HepG2 (cell line): ENCODE data around the gene DMKN.

Source experiments
- ARHGAP35 ChIP-seq: sonication (generic); formaldehyde crosslinking; IDR thresholded peaks from 2 replicates; pipeline ENCODE4 v1.9.0; 2022; ENCODE audit warnings: mild to moderate bottlenecking, inconsistent platforms, moderate library complexity, missing genetic modification reagents, borderline replicate concordance
- ATF7 ChIP-seq, 2 experiments: fragments of 450-650 bp in 1 of 2; sonication (generic) in 1 of 2; formaldehyde crosslinking in 1 of 2; IDR thresholded peaks; 2 replicates each; pipeline versions ENCODE4 v1.4.0 to v1.6.1; 2016 to 2020; ENCODE audit warnings: antibody characterized with exemption in 1 of 2, mild to moderate bottlenecking in 1 of 2, missing genetic modification reagents in 1 of 2
- JARID2 ChIP-seq: sonication (generic); formaldehyde crosslinking; IDR thresholded peaks from 2 replicates; pipeline ENCODE4 v1.8.1; 2023; ENCODE audit warnings: missing genetic modification reagents, inconsistent platforms; ENCODE audit not compliant: insufficient replicate concordance
- JUN ChIP-seq: sonication (generic); formaldehyde crosslinking; IDR thresholded peaks from 2 replicates; pipeline ENCODE4 v1.4.0; 2020; ENCODE audit warnings: mild to moderate bottlenecking, missing genetic modification reagents
- KLF16 ChIP-seq, 2 experiments: sonication (generic) in 1 of 2; formaldehyde crosslinking in 1 of 2; IDR thresholded peaks; 2 replicates each; pipeline versions ENCODE4 v1.6.1 to v1.8.0; 2016 to 2023; ENCODE audit warnings: missing genetic modification reagents in 2 of 2, missing compliant biosample characterization in 1 of 2
- MED13 ChIP-seq: sonication (generic); formaldehyde crosslinking; IDR thresholded peaks from 2 replicates; pipeline ENCODE4 v1.5.0; 2020; ENCODE audit warnings: missing genetic modification reagents
- TBL1XR1 ChIP-seq: fragments of 150-350 bp; IDR thresholded peaks from 2 replicates; pipeline ENCODE4 v1.6.1; 2014; ENCODE audit warnings: borderline replicate concordance, low read length; ENCODE audit not compliant: partially characterized antibody
- TSC22D2 ChIP-seq: sonication (generic); formaldehyde crosslinking; IDR thresholded peaks from 2 replicates; pipeline ENCODE4 v1.5.1; 2020; ENCODE audit warnings: missing genetic modification reagents, mild to moderate bottlenecking, borderline replicate concordance
- ZNF24 ChIP-seq: fragments of 450-650 bp; IDR thresholded peaks from 2 replicates; pipeline ENCODE4 v1.6.1; 2017; ENCODE audit warnings: antibody characterized with exemption, mild to moderate bottlenecking
- TF ChIP-seq, protein P1 (sequence below): sonication (generic); formaldehyde crosslinking; IDR thresholded peaks from 2 replicates; pipeline ENCODE4 v1.5.0; 2020; ENCODE audit warnings: mild to moderate bottlenecking, missing genetic modification reagents, moderate library complexity
- TF ChIP-seq, protein P2 (sequence below): sonication (generic); formaldehyde crosslinking; IDR thresholded peaks from 2 replicates; pipeline ENCODE4 v1.8.0; 2022; ENCODE audit warnings: low read depth, missing genetic modification reagents

DNA sequence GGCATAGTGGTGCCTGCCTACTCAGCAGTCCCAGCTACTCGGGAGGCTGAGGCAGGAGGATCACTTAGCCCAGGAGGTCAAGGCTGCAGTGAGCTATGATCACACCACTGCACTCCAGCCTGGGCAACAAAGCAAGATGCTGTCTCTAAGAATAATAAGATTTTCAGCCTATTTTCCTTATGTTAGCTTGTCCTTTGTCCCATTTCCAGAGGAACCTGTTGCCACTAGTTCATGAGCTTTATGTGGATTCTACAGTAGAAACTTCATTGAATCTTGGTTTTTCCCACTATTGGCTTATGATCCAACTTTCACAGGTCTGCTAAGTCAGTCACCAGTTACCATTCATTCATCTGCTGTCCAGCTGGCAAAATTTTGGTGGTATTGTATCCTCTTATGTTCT, 47.2 kb downstream of the DMKN start:
- TF ChIP-seq, protein P1, sequence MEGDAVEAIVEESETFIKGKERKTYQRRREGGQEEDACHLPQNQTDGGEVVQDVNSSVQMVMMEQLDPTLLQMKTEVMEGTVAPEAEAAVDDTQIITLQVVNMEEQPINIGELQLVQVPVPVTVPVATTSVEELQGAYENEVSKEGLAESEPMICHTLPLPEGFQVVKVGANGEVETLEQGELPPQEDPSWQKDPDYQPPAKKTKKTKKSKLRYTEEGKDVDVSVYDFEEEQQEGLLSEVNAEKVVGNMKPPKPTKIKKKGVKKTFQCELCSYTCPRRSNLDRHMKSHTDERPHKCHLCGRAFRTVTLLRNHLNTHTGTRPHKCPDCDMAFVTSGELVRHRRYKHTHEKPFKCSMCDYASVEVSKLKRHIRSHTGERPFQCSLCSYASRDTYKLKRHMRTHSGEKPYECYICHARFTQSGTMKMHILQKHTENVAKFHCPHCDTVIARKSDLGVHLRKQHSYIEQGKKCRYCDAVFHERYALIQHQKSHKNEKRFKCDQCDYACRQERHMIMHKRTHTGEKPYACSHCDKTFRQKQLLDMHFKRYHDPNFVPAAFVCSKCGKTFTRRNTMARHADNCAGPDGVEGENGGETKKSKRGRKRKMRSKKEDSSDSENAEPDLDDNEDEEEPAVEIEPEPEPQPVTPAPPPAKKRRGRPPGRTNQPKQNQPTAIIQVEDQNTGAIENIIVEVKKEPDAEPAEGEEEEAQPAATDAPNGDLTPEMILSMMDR (CRISPR knock-in tag): no peak
- TF ChIP-seq TBL1XR1: no peak
- no peak for TF ChIP-seq ARHGAP35 (CRISPR knock-in tag)
- no peak for TF ChIP-seq TSC22D2 (CRISPR knock-in tag)
- TF ChIP-seq JARID2 (CRISPR knock-in tag): no peak
- no peak for TF ChIP-seq ATF7 (IDR thresholded peaks at IDR 0.05)
- no peak for TF ChIP-seq ATF7 (CRISPR knock-in tag; IDR thresholded peaks at IDR 0.05)
- no peak for TF ChIP-seq JUN (CRISPR knock-in tag)
- no peak for TF ChIP-seq KLF16 (CRISPR knock-in tag; IDR thresholded peaks at IDR 0.05)
- no peak for TF ChIP-seq MED13 (CRISPR knock-in tag)
- TF ChIP-seq, protein P2, sequence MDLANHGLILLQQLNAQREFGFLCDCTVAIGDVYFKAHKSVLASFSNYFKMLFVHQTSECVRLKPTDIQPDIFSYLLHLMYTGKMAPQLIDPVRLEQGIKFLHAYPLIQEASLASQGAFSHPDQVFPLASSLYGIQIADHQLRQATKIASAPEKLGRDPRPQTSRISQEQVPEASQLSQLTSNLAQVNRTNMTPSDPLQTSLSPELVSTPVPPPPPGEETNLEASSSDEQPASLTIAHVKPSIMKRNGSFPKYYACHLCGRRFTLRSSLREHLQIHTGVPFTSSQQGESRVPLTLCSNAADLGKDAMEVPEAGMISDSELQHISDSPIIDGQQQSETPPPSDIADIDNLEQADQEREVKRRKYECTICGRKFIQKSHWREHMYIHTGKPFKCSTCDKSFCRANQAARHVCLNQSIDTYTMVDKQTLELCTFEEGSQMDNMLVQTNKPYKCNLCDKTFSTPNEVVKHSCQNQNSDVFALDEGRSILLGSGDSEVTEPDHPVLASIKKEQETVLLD (CRISPR knock-in tag): no peak
- TF ChIP-seq ZNF24: no peak
